Fibroblast of the aortic adventitia (primary cell): ENCODE results near the gene CUX1. TPM values are rescaled to one million over a fixed set of nuclear protein-coding genes. Genes with fewer than 3 reads are reported as not detected.

Experiments used
- DNase-seq: peaks from one replicate; pipeline ENCODE4 v3.0.0-alpha.2; 2010; ENCODE audit warnings: low read depth
- H3K4me3 ChIP-seq: 2 replicates; pipeline ENCODE4 v1.5.1; 2011; ENCODE audit warnings: low read depth, mild to moderate bottlenecking, control low read depth, low read length, moderate library complexity
- total RNA-seq: library from RNA; depleted of rRNA; stranded (reverse); fragments of >200 nt; gene quantifications from 2 replicates; pipeline ENCODE4 v1.2.3, GENCODE V29; 2012; ENCODE audit warnings: low replicate concordance
- TF ChIP-seq, protein P1 (sequence below): IDR thresholded peaks from 2 replicates; pipeline ENCODE4 v1.5.1; 2011; ENCODE audit warnings: mild to moderate bottlenecking, low read length, control low read depth, inconsistent platforms; ENCODE audit not compliant: insufficient read depth

Gene CUX1
- total RNA-seq, 1 donor = 44.2 TPM

DNA sequence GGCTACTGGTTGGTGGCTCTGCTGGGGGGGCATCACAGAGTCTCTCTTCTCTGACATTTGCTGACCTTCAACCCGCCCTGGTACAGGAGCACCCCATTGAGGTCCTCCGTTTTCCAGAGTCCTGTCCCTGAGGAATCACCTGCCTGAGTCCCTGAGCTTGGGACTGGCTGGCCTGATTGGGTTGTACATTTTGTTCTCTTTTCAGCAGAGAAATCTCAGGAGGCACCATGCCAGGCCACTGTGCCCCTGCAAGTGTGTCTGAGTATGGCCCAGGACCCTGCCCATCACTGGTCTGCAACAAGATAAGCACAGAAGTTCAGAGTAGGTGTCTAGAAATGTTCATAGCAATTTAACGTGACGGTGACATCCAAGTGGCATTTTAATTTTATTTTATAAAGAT, 131.2 kb downstream of the CUX1 start:
- no peak for DNase-seq
- no peak overlapping the region for H3K4me3 ChIP-seq
- TF ChIP-seq, protein P1, sequence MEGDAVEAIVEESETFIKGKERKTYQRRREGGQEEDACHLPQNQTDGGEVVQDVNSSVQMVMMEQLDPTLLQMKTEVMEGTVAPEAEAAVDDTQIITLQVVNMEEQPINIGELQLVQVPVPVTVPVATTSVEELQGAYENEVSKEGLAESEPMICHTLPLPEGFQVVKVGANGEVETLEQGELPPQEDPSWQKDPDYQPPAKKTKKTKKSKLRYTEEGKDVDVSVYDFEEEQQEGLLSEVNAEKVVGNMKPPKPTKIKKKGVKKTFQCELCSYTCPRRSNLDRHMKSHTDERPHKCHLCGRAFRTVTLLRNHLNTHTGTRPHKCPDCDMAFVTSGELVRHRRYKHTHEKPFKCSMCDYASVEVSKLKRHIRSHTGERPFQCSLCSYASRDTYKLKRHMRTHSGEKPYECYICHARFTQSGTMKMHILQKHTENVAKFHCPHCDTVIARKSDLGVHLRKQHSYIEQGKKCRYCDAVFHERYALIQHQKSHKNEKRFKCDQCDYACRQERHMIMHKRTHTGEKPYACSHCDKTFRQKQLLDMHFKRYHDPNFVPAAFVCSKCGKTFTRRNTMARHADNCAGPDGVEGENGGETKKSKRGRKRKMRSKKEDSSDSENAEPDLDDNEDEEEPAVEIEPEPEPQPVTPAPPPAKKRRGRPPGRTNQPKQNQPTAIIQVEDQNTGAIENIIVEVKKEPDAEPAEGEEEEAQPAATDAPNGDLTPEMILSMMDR = no peak

DNA sequence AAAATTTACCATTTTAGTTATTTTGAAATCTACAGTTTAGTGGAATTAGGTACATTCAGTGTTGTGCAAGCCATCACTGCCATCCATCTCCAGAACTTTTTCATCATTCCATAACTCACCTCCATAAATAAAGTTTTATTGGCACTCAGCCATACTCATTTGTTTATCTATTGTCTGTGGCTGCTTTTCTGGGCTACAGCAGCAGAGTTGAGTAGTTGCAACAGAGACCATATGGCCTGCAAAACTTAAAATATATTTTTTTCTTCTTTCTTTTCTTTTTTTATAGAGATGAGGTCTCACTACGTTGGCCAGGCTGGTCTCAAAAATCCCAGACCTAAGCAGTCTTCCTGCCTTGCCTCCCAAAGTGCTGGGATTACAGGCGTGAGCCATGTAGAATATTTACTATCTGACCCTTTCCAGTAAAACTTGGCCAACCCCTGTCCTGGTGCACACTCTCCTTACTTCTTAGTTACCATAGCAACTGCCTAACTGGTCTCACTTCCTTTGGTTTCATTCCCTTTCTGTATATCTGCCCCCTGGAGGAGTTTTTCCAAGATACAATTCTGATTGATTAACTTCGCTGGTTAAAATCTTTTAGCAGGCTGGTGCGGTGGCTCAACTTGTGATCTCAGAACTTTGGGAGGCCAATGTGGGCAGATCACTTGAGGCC, 133.2 kb downstream of the CUX1 start:
- TF ChIP-seq, protein P1 = peak; percentile 29
- no peak overlapping the region for H3K4me3 ChIP-seq
- DNase-seq = peak; percentile 82

DNA sequence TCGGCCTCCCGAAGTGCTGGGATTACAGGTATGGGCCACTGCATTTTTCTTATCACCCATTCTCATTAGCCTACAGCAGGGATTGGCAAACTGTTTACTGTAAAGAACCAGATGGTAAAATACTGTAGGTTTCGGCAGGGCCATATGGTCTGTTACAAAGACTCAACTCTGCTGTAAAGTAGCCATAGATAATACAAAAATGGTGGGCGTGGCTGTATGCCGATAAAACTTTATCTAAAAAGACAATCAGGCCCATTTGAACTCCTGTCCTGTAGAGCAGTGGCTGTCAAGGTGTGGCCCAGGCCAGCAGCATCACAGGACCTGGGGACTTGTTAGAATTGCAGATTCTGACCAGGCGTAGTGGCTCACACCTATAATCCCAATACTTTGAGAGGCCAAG, 134.3 kb downstream of the CUX1 start:
- H3K4me3 ChIP-seq = no peak overlapping the region
- TF ChIP-seq, protein P1 = no peak
- no peak for DNase-seq

DNA sequence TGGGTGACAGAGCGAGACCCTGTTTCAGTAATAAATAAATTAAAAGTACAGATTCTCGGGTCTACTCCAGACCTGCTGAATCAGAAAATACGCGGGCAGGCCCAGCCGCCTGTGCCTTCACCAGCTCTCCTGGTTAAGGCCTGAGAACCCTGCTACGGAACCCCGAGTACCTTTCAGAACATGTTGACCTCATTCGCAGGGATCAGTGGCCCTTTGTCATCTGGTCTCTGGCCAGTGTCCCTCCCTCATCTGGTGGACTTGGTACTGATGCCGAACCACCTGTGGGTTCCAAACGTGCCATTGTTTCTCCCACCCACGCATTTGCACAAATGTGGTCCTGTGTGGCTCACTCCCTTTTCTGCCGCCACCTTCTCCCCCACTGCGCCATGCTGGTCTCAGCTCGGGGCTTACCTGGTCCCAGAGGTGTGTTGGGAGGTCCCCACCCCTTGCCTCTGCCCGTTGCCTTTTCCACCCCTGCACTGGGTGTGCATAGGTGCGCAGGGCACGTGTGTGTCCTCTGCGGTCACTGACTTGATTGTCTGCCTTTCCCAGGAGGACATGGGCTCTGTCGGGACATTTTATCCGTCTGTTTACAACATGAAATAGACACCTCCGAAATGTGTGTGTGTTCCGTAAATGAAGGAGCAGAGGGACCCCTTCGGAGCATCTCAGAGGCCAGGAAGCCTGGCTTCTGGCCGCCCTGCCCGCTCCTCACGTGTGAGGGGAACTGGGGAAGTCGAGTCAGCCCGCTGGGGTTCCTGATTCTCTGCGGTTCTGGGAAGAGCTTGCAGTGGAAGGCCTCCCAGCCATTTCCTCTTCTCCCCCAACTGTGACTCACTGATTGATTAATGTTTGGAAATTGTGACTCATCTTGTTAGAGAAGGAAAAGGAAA, 135.2 kb downstream of the CUX1 start:
- no peak overlapping the region for H3K4me3 ChIP-seq
- TF ChIP-seq, protein P1 = no peak
- DNase-seq = peak; percentile 92

DNA sequence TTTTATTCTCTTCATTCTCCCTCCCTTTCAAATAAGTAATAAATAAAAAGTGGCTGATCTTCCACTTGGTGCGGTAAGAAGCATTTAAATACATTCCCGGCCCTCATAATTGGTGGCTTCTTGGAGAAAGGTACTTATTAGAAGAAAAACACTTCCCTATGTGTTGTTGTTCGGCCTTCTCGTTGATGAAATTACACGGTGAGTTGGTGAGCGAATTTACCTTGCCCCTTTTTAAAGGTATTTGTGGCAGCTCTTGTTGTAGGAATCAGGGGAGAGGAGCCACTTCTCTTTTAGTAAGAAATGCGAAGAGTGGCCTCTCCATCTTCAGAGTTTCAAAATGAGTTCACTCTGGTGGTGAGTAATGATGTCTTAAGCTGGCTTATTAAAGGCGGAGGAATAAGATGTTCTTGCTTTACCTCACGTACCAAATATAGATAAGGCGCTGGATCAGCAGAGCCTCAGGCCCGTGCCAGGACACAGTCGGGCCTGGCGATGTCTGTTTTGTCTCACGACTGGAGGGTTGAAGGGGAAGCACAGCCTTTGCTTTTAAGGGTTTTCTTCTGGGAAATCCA, 135.9 kb downstream of the CUX1 start:
- TF ChIP-seq, protein P1 = peak; percentile 21
- H3K4me3 ChIP-seq = no peak overlapping the region
- peak; percentile 98 for DNase-seq

DNA sequence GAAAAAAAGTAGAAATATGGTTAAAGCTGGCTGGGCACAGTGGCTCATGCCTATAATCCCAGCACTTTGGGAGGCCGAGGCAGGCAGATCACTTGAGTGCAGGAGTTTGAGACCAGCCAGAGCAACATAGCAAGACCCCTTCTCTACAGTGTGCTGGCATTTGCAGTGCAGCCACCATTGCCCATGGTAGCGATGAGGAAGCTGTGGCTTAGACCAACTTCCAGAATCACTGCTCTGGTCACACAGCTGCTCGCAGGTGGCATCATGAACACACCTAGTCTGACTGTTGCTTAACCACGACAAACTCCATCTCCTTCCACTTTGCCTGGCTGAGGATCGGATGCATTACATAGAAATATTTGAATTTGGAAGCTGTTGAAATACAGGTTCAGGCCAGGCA, 137.1 kb downstream of the CUX1 start:
- no peak overlapping the region for H3K4me3 ChIP-seq
- no peak for DNase-seq
- TF ChIP-seq, protein P1 = no peak
